HepG2 (cell line): ENCODE measurements around the gene CDYL2. TPM values are rescaled to one million over a fixed set of nuclear protein-coding genes. Genes with fewer than 3 reads are reported as not detected.
"Not testable (repeated sequence)": the region's sequence is repeated elsewhere in the genome, so short reads cannot be mapped to it uniquely, and the experiment has no call there.

ENCODE experiments used
- ATAC-seq: fragments of 200-7000 bp; cut with Tn5 transposase; 3 replicates; pipeline ENCODE4 v1.9.1; 2020; ENCODE audit warnings: mild to moderate bottlenecking, moderate library complexity
- BruUV-seq: library from RNA; stranded (reverse); fragments of 400-500 nt; replicated peaks from 2 replicates; lab custom pipeline; 2021; lab: Mats Ljungman, UMichigan
- CTCF ChIA-PET: fragments of 300-600 bp; formaldehyde crosslinking; extraction: SDS; loops from one replicate; lab custom pipeline; 2021; ENCODE audit warnings: low total read pairs, inconsistent platforms, low intra/inter-chr PET ratio; lab: Yijun Ruan, JAX
- POLR2A ChIA-PET: fragments of 350-600 bp; sonication (Branson Sonifier 250); formaldehyde crosslinking; loops from one replicate; lab custom pipeline; 2020; ENCODE audit warnings: antibody characterized with exemption, inconsistent platforms; lab: Yijun Ruan, JAX
- DNase-seq: peaks from one replicate; pipeline ENCODE4 v3.0.0-alpha.2; 2015; ENCODE audit warnings: low spot score
- FAIRE-seq: peaks from 3 replicates; lab custom pipeline; 2011; peaks lifted over from hg19 to GRCh38; lab: Jason Lieb, UNC
- H2AFZ ChIP-seq: one replicate; pipeline ENCODE4 v1.6.1; 2011; ENCODE audit warnings: low read length, inconsistent platforms
- H3K27ac ChIP-seq: fragments of 300-600 bp; 3 replicates; pipeline ENCODE4 v1.8.0; 2011; ENCODE audit warnings: mixed run types, mild to moderate bottlenecking, mixed read lengths, low read length, inconsistent platforms; ENCODE audit not compliant: insufficient read depth; ENCODE audit errors: extremely low read length
- H3K27me3 ChIP-seq, 2 experiments: fragments of 200-600 bp in 1 of 2; 2 replicates in 1 of 2; 3 replicates in 1 of 2; pipeline versions ENCODE4 v1.6.0 to v1.8.0; 2011; ENCODE audit warnings: low read length in 2 of 2, mild to moderate bottlenecking in 2 of 2, moderate library complexity in 2 of 2, inconsistent platforms in 1 of 2; ENCODE audit not compliant: insufficient read depth in 2 of 2, control insufficient read depth in 1 of 2
- H3K36me3 ChIP-seq, 2 experiments: fragments of 200-600 bp in 1 of 2; replicated peaks in 1 of 2; 2 replicates in 1 of 2; 3 replicates in 1 of 2; pipeline versions ENCODE4 v1.5.1 to v1.8.0; 2011; ENCODE audit warnings: low read length in 2 of 2, inconsistent platforms in 1 of 2; ENCODE audit not compliant: insufficient read depth in 2 of 2, control insufficient read depth in 1 of 2
- H3K4me1 ChIP-seq: 2 replicates; pipeline ENCODE4 v1.5.1; 2012; ENCODE audit warnings: low read length, inconsistent platforms; ENCODE audit not compliant: insufficient read depth
- H3K4me2 ChIP-seq: 2 replicates; pipeline ENCODE4 v1.6.0; 2011; ENCODE audit warnings: low read depth, low read length, inconsistent platforms
- H3K4me3 ChIP-seq, 3 experiments: fragments of 200-600 bp in 1 of 3; sonication (generic), shearing (Covaris generic) in 1 of 3; replicated peaks in 1 of 3; 2 replicates each; pipeline ENCODE4 v1.5.1; 2011 to 2016; ENCODE audit warnings: low read length in 3 of 3, inconsistent platforms in 2 of 3, low read depth in 2 of 3, mild to moderate bottlenecking in 2 of 3, control low read depth in 1 of 3, mixed read lengths in 1 of 3; ENCODE audit not compliant: insufficient read depth in 1 of 3
- H3K79me2 ChIP-seq: one replicate; pipeline ENCODE4 v1.6.1; 2011; ENCODE audit warnings: low read length, inconsistent platforms; ENCODE audit not compliant: insufficient read depth
- H3K9ac ChIP-seq: 2 replicates; pipeline ENCODE4 v1.6.0; 2011; ENCODE audit warnings: mild to moderate bottlenecking, low read depth, low read length, inconsistent platforms; ENCODE audit not compliant: insufficient read depth
- H3K9me3 ChIP-seq: 2 replicates; pipeline ENCODE4 v1.5.1; 2012; ENCODE audit warnings: mild to moderate bottlenecking, low read length
- H4K20me1 ChIP-seq: 2 replicates; pipeline ENCODE4 v1.6.0; 2011; ENCODE audit warnings: inconsistent platforms, mild to moderate bottlenecking, low read length, moderate library complexity; ENCODE audit not compliant: insufficient read depth
- CEBPG ChIP-seq: IDR thresholded peaks from 2 replicates; pipeline ENCODE4 v1.6.1; 2016
- CHD4 ChIP-seq: fragments of 200-600 bp; sonication (generic); IDR thresholded peaks from 2 replicates; pipeline ENCODE4 v1.7.0; 2017; ENCODE audit warnings: mild to moderate bottlenecking, low read length, borderline replicate concordance
- CREB1 ChIP-seq, 2 experiments: fragments of 450-650 bp in 1 of 2; IDR thresholded peaks; 2 replicates each; pipeline ENCODE4 v1.6.1; 2016 to 2017; ENCODE audit warnings: control low read depth in 1 of 2, mild to moderate bottlenecking in 1 of 2, missing compliant biosample characterization in 1 of 2, missing genetic modification characterization in 1 of 2
- MAFF ChIP-seq: IDR thresholded peaks from 2 replicates; pipeline ENCODE4 v1.6.1; 2011; ENCODE audit warnings: low read depth, low read length, improper control_type of control experiment
- MAFK ChIP-seq, 2 experiments: IDR thresholded peaks in 1 of 2; conservative IDR thresholded peaks in 1 of 2; 2 replicates each; pipeline ENCODE4 v1.6.1; 2011; ENCODE audit warnings: improper control_type of control experiment in 2 of 2, low read length in 2 of 2
- RBAK ChIP-seq: sonication (generic); formaldehyde crosslinking; IDR thresholded peaks from 2 replicates; pipeline ENCODE4 v1.5.1; 2020; ENCODE audit warnings: mild to moderate bottlenecking, missing genetic modification reagents
- RFX3 ChIP-seq: IDR thresholded peaks from 2 replicates; pipeline ENCODE4 v1.6.1; 2016; ENCODE audit warnings: missing biosample characterization, missing genetic modification reagents
- SAFB2 ChIP-seq: sonication (generic); formaldehyde crosslinking; IDR thresholded peaks from 2 replicates; pipeline ENCODE4 v1.5.1; 2020; ENCODE audit warnings: missing genetic modification reagents, low read depth, mild to moderate bottlenecking, borderline replicate concordance
- XBP1 ChIP-seq: sonication (generic); formaldehyde crosslinking; IDR thresholded peaks from 2 replicates; pipeline ENCODE4 v1.5.0; 2020; ENCODE audit warnings: missing genetic modification reagents
- ZNF121 ChIP-seq: sonication (generic); formaldehyde crosslinking; IDR thresholded peaks from 2 replicates; pipeline ENCODE4 v1.5.0; 2020; ENCODE audit warnings: mild to moderate bottlenecking, missing genetic modification reagents
- ZNF274 ChIP-seq: sonication (generic); formaldehyde crosslinking; IDR thresholded peaks from 2 replicates; pipeline ENCODE4 v1.5.1; 2020; ENCODE audit warnings: mild to moderate bottlenecking, missing genetic modification reagents
- ZNF564 ChIP-seq: sonication (generic); formaldehyde crosslinking; IDR thresholded peaks from 2 replicates; pipeline ENCODE4 v1.8.1; 2023; ENCODE audit warnings: mild to moderate bottlenecking, missing genetic modification reagents
- ZNF652 ChIP-seq: IDR thresholded peaks from 2 replicates; pipeline ENCODE4 v1.6.1; 2016; ENCODE audit warnings: low read depth, borderline replicate concordance
- WGBS: methylation state at CpG from one replicate; pipeline ENCODE4 v1.1.6; 2017; ENCODE audit warnings: low lambda C conversion rate; 5-methylcytosine and 5-hydroxymethylcytosine counted together
- in situ Hi-C: cut with HindIII; loops from 2 replicates; pipeline ENCODE4 v1.10.0; 2017; ENCODE audit warnings: low pct_unique_long_range_greater_than_20kb; ENCODE audit not compliant: extremely low pct_ligation_motif_present
- intact Hi-C: fragments of 100-400 bp; cut with micrococcal nuclease; formaldehyde crosslinking; loops from one replicate; pipeline ENCODE4 v1.10.0; 2022; ENCODE audit not compliant: unreplicated experiment
- polyA plus RNA-seq, 8 experiments: library from polyadenylated mRNA; depleted of rRNA in 3 of 8; stranded (reverse) in 7 of 8; unstranded in 1 of 8; fragments of >200 nt; fragmentation: Illumina TruSeq in 4 of 8; extraction: Trizol in 4 of 8; gene quantifications; 2 replicates each; pipeline versions ENCODE4 v1.2.1 to v1.2.3, GENCODE V29; 2011 to 2016; ENCODE audit warnings: low read depth in 4 of 8, missing spikeins in 1 of 8, mixed read lengths in 1 of 8; ENCODE audit not compliant: insufficient read depth in 1 of 8
- total RNA-seq, 5 experiments: library from RNA; depleted of rRNA; stranded (reverse); fragments of >200 nt; fragmentation: Illumina TruSeq; extraction: Trizol; gene quantifications; 2 replicates each; pipeline ENCODE4 v1.2.3, GENCODE V29; 2016; ENCODE audit warnings: low read depth in 1 of 5
- TF ChIP-seq, protein P1 (sequence below): sonication (generic); formaldehyde crosslinking; IDR thresholded peaks from 2 replicates; pipeline ENCODE4 v1.5.1; 2020; ENCODE audit warnings: missing genetic modification reagents, mild to moderate bottlenecking, borderline replicate concordance
- TF ChIP-seq, protein P2 (sequence below): sonication (generic); formaldehyde crosslinking; IDR thresholded peaks from 2 replicates; pipeline ENCODE4 v1.8.0; 2023; ENCODE audit warnings: mild to moderate bottlenecking, missing genetic modification reagents
- TF ChIP-seq, protein P3 (sequence below): sonication (generic); formaldehyde crosslinking; IDR thresholded peaks from 2 replicates; pipeline ENCODE4 v1.4.0; 2020; ENCODE audit warnings: missing genetic modification reagents

Gene CDYL2
- total and polyA plus RNA-seq, 2 of the 13 experiments (the other 11 are each of a cell fraction or from before 2014, with no cell fraction given), result 0.07 to 0.35 TPM

- Histone ChIP-seq H3K27ac (no peak overlapping the region), H2AFZ (no peak overlapping the region), H3K27me3 (no peaks in the 10 kb centered on the region), H3K36me3 (no peaks in the 10 kb centered on the region), H3K9me3 (no peaks in the 10 kb centered on the region), H3K4me1 (peaks cover 5% of the 10 kb centered on the region; the same call in 1 of the 2 replicates), H3K4me3 (no peak overlapping the region), H3K4me2 (no peak overlapping the region), H4K20me1 (no peaks in the 10 kb centered on the region), H3K9ac (no peak overlapping the region), H3K79me2 (no peaks in the 10 kb centered on the region)
- in situ Hi-C loops (no loop called here), intact Hi-C loops (loop anchor here (10.0 kb wide), 1 partner anchor 1047 kb away; no protein-coding TSS in a partner anchor)
- CTCF ChIA-PET, result no interaction called here
- FAIRE-seq, result no peak
- 46% methylated on average over 2 of the region's 2 CpGs for WGBS
- BruUV-seq, result no TSS peak
- ATAC-seq, result no peak
- TF ChIP-seq ZNF652 (CRISPR knock-in tag), result no peak
- no peak for TF ChIP-seq CEBPG (CRISPR knock-in tag)
- TF ChIP-seq ZNF564, result no peak
- TF ChIP-seq ZNF274 (CRISPR knock-in tag), result no peak
- TF ChIP-seq ZNF121 (CRISPR knock-in tag), result no peak
- TF ChIP-seq RFX3, result no peak
- TF ChIP-seq, protein P1, sequence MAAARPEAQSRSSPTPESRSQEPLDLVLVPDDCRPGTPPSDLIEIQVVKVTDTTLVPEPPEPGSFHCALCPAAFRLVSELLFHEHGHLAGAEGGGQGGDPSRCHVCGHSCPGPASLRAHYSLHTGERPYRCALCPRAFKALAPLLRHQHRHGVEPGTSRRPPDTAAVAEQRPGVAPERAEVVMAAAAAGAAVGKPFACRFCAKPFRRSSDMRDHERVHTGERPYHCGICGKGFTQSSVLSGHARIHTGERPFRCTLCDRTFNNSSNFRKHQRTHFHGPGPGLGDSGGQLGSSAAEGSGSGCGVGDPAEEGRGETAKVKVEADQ (CRISPR knock-in tag), result no peak
- peak; percentile 70 to 81 for TF ChIP-seq MAFK (conservative IDR thresholded peaks at IDR 0.05 in 1 of 2, IDR thresholded peaks at IDR 0.05 in 1 of 2; ENCODE audit: low read length in 2 of 2)
- no peak for TF ChIP-seq SAFB2 (CRISPR knock-in tag)
- TF ChIP-seq CREB1 (IDR thresholded peaks at IDR 0.05), result peak; percentile 40
- TF ChIP-seq CREB1 (CRISPR knock-in tag; IDR thresholded peaks at IDR 0.05), result no peak
- TF ChIP-seq XBP1, result no peak
- TF ChIP-seq, protein P2, sequence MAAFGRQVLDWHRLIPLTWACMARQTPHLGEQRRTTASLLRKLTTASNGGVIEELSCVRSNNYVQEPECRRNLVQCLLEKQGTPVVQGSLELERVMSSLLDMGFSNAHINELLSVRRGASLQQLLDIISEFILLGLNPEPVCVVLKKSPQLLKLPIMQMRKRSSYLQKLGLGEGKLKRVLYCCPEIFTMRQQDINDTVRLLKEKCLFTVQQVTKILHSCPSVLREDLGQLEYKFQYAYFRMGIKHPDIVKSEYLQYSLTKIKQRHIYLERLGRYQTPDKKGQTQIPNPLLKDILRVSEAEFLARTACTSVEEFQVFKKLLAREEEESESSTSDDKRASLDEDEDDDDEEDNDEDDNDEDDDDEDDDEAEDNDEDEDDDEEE (CRISPR knock-in tag), result no peak
- TF ChIP-seq MAFF, result peak; percentile 76
- TF ChIP-seq, protein P3, sequence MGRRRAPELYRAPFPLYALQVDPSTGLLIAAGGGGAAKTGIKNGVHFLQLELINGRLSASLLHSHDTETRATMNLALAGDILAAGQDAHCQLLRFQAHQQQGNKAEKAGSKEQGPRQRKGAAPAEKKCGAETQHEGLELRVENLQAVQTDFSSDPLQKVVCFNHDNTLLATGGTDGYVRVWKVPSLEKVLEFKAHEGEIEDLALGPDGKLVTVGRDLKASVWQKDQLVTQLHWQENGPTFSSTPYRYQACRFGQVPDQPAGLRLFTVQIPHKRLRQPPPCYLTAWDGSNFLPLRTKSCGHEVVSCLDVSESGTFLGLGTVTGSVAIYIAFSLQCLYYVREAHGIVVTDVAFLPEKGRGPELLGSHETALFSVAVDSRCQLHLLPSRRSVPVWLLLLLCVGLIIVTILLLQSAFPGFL (CRISPR knock-in tag), result no peak
- TF ChIP-seq RBAK (CRISPR knock-in tag), result no peak
- no peak for TF ChIP-seq CHD4
- DNase-seq, result no peak
- POLR2A ChIA-PET, result no interaction called here
These were observed 72.5 kb downstream of the CDYL2 start for GRCh38 chr16:80731915-80732314.

GRCh38 chr16:80727066-80727763, 77.2 kb downstream of the CDYL2 start:
- H3K79me2 ChIP-seq, H3K4me2 ChIP-seq, H3K9me3 ChIP-seq, H3K4me3 ChIP-seq, CTCF ChIA-PET, DNase-seq, H3K27me3 ChIP-seq, POLR2A ChIA-PET, H3K27ac ChIP-seq, BruUV-seq, FAIRE-seq, H3K9ac ChIP-seq, H4K20me1 ChIP-seq, H2AFZ ChIP-seq, H3K36me3 ChIP-seq, ATAC-seq, in situ Hi-C loops, intact Hi-C loops, H3K4me1 ChIP-seq: not testable (repeated sequence)
- WGBS, result 73% methylated on average over 23 of the region's 29 CpGs
